Inferior parietal cortex (tissue), 1 donor: ENCODE results near the gene GSAP.

Experiments used
- DNase-seq: peaks from one replicate; pipeline ENCODE4 v3.0.0-alpha.2; 2016; ENCODE audit errors: extremely low spot score

The GSAP gene

DNA sequence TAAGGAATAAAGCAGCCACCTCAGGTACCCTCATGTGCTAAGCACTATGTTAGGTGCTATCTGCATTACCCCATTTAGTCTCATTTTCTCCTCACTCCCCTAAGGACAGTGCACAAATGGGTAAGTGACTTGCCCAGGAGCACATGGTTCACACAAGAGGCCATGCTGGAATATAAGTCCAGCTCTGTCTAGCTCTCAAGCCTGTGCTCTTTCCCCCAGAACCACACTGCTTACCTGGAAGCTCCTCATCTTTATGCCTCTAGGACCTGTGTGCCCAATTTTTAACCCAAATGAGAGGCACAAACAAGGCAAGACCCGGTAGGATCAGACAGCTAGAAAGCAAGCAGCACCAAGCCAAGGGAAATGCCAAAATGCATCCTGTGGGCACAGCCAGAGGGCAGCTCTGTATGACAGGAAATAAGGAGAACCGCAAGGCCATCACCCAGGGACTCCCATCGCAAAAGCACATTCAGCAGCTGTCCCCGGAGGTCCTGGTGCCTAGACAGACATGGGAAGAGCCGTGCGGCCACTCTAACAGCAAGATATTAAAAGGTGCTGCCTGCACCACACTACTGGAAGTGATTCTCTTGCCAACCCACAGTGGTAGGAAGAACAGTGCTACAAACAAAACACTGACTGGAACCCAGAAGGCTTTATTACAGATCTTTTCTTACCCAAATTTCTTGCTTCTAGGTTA is 88.1 kb downstream of the GSAP start:
- DNase-seq: no peak

DNA sequence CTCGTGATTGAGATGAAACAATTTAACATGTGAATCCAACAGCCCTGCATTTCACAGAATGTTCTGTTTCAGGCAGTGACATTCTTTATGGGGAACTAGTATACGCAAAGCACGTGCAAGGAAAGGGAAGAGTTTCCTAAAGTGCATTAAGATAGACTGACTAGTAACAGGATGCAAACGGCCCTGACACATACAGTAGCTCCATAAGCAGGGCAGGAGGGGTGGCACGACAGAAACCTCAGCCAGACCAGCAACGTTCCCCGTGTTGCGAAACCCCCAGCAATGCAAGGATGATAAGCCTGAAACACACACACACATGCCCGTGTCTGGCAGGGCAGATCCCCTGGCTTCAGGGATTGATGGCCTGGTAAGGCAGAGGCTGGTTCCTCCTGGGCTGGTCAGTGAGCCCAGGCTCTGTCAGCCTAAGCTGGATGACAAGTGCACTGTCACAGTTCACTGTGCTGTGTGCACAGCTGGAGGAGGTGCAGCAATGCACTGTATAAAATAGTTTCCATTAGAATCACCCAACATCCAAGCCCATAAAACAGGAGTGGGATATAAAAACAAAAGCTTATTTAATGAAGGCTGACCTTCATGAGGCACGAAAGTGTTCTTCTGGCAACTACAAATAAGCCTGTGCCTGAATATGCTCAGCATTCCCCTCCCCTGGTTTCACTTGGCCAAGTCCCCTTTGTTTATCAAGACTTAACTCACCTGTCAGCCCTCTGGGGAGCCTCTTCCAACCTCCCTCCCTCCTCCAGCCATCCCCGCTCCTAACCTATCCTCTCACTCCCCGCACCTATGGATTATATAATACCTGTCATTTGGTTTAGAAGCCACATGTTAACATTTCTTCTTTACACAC is 88.8 kb downstream of the GSAP start:
- no peak for DNase-seq

DNA sequence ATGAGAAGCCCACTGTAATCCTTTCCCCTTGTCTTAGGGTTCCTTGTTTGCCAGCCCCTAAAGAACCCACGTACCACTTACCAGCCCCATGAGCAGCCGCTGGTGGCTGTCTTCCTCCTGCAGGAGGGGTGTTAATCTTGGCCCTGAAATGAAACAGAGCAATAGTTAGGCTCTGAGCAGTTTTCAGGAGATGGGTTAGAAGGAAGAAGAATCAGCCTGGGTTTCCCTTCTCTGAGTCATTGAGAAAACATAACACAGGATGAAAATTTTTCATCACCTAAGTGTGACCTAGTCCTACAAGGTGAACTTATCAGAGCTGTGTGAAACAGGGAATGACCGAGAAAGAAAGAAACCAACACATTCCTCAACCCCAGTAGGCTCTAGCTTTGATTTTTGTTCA is 90.0 kb downstream of the GSAP start:
- no peak for DNase-seq

DNA sequence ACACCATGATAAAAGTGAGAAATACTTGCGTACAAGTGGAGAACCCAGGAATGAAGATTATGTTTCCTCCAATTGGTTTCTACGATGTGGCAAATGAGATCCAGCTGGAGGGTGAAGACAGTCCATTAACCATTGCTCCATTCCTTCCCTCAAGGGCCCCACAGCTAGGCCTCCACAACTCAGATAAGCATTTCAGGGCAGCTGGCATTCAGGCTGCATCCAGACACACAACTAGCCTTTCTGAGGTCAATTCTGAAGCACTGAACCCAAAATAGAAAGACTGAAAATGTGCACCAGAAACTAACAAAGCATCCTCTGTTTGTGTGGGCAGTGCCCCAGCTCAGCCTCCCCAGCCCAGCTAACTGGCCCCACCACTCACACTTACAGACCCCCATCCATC is 94.8 kb downstream of the GSAP start:
- no peak for DNase-seq

DNA sequence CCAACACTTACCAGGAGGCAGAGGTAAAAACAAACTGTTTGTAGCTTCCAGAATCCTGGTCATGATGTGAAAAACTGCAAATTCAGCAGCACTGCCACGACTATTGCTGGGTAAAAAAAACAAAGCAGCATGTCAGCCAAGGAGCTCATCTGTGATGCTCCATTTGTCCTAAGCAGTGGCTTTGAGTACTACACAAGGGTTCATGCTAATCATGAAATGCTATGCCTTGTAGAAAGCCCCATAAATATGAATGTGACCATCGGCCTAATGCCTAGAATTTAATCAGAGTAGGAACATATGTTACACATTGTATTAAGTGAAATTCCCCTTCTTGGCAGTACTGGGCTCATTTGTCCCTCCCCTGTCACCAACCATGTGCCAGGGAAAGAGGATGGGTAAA is 95.4 kb downstream of the GSAP start:
- no peak for DNase-seq

DNA sequence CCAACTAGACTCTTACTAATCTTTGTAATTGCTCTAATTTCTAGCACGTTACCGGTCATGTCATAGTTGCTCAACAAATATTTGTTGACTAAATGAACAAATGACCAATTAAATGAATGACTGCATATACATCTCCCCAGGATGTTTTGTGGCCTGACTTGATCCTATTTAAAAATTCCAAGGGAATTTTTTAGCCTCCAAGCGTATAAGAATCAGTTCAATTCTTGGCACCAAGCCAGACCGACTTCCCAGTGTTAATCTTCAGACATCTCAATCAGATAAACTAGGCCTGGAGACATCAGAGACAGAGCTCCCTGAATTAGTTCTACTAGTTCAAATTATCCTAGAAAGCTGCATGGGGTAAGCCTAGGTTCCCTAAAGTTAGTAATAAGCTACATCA is 96.0 kb downstream of the GSAP start:
- no peak for DNase-seq

DNA sequence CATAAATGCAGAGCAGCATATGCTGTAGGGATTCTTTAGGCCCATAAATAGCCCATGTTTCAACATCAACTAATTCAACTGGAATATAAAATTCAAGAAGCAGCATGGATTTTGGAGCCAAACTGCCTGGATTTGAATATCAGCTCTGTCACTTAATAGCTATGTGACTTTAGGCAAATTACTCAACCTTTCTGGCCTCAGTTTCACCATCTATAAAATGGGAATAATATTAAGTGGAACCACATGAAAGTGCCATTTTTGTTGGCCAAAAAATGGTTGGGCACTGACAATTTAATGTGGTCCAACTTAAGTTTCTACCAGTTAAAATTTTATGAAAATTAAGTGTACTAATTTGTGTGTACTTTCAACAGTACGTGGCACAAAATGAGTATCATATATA is 98.1 kb downstream of the GSAP start:
- no peak for DNase-seq

DNA sequence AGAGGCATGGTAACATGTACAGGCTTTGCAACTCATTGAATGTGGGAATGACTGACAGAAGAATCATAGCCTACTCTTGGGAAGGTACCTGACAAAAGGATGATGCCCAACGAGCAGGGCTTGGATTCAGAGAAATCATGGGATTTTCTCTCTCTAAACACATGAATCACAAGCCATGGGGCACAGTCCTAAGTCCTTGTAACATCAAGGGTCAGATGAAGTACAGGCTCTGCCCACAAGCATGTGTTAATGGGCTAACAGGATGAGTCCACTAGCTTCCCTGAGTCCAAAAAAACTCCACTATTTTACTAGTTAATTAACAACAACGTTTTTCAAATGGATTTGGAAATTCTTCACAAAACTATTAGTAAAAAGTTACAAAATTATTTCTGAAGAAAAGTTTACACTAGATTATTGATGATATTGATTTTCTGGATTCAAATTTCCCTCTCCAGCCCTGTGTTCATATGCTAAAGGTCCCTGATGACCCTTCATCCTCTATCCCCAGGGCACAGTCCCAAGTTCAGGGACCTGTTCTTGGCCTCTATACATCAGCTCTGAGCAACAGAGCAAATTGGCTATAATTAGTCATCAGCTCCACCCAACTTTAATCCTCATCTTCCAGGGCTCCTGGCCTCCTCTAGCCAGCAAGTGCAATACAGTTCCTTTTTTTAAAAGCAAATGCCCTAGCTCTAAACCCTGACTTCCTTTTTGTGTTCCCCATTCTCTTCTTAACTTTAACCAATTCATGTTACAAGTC is 99.8 kb downstream of the GSAP start:
- DNase-seq: no peak

DNA sequence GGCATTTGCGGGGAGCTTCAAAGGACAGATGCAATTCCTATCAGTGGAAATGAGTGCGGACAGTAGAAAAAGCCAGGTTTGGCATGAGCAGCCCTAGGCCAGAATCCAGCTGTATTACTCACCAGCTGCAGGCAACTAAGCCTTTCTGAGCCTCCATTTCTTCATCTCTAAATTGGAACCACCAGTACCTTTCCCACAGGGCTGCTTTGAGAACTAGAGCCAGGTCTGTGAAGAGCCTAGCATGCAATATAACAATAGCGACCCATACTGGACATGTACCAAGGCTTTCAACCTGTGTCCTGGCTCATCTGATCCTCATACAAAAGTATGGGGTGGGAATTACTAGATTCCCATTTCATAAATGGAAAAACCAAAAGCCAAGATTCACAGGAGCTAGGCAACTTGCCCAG is 101.0 kb downstream of the GSAP start:
- no peak for DNase-seq

DNA sequence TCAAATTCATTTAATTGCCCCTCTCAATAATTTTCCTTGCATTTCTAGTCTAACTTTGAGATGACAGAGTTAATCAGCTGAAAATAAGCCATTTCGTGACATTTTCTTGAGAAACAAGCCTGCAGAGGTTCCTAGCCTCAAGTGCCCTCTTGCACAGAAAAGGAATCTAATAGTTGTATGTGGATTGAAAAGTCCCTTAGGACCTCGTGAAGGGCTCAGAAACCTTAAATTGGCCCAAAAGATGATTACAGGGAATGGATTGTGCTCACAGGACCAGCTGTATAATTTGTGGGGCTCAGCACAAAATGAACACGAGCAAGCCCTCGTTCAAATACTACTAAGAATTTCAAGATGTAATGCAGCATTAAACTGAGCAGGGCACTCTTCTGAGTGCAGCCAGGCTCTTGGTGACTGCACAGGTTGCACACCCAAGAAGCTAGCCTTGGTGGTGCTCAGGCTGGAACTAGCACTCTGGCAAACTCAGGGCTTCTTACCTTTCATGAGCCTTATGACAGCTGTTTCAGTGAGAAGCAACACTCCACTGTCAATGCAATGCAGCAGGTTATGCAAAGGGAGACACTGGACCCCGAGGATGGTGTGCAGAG is 102.2 kb downstream of the GSAP start:
- no peak for DNase-seq

DNA sequence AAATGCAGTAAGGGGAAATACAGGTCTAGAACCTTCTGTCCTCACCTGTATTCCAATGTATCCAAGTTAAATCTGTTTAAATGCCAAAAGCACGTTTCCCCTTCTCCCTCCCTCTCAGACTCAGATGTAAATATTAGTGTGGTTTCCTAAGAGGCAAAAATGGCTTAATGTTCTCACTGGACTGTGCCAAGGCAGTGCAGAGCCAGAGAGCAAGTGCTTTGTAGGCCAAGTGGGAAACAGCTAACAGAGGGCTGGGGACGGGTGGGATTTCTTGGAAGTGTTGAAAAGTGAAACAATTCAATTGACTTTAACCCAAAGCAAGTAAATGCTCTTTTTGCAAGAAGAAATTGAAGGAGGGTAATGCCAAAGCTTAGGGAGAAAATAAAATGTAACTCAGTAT is 103.1 kb downstream of the GSAP start:
- no peak for DNase-seq

DNA sequence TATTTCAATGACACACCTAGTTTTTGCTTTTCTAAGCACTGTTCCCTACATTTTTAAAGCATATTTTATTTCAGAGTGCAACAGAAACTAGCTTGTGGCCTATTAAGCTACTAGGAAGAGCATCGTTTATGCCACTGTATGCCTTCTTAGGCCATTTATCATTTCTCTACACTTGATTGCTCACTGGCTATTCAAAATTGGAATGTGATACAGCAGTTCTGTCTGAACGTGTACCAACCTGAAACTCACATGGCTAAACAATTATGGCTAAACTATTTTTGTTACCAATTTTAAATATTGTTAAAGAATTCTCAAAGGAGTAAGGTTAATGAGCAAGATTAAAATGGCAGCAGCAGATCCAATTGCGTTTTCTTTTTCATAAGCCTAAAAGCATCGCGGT is 105.2 kb downstream of the GSAP start:
- DNase-seq: no peak

DNA sequence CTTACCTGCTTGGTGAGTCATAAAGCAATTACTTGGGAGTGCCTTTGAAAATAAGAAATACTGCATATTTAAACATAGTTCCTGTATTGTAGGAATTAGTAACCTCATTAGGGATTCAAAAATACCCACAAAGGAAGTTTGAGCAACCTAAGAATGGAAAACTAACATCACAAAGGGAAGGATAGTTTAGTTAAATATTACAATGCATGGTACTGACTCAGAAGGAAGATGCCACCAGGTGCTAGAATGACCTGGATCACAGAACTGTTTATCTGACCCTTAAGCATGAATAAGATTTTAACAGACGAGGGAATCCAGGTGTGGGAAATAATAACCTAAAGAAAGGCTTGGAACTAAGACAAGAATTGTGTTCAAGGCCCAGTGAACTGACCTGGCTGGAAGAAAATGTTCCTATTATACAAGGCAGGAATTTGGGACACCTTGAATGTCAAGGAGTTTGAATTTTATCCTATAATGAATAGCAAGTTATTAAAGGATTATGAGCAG is 106.4 kb downstream of the GSAP start:
- no peak for DNase-seq

DNA sequence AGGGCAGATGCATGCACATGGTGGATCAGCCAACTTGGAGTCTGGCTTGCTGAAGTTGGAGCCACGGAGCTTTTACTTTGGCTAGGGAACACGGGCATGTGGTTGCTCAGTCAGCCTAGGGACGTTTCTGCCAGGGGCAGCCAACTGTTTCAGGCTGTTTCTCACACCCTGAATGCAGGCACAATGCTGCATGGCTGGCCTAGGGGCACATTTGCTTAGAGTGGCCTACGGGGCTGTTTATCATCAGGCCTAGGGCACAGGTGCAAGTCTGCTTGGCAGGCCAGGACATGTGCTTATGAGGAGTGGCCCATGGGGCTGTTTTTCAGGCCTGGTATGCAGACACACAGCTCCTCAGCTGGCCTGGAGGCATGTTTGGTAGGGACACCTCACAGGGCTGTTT is 107.4 kb downstream of the GSAP start:
- DNase-seq: no peak

DNA sequence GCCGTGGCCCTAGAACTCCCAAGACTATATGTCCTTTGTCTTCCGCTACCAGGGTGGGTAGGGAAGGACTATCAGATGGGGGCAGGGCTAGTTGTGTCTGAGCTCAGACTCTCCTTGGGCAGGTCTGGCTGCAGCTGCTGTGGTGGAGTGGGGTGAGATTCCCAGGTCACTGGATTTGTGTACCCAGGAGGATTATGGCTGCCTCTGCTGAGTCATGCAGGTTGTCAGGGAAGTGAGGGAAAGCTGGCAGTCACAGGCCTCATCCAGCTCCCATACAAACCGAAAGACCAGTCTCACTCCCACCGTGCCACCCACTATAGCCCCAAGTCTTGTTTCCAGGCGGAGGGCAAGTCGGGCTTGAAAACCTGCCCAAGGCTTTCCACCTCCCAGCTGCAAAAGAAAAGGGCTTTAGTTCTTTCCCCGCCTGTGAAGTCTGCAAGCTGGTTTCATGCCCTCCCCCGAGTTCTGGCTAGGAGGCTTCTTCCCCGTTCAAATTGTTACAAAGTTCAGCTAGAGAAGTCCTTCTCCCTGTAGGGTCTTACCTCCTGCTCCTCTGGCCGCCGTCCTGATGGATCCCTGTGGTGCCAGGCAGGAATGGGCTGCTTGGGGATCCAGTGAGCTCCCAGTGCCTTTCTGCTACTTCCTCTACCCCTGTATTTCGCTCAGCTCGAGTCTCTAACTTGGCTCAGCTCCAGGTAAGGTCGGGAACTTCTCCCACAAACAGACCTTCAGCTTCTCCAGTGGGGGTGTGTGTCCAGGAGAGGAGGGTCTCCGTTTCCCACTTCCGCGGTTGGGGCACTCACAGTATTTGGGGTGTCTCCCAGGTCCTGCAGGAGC is 109.7 kb downstream of the GSAP start:
- no peak for DNase-seq

DNA sequence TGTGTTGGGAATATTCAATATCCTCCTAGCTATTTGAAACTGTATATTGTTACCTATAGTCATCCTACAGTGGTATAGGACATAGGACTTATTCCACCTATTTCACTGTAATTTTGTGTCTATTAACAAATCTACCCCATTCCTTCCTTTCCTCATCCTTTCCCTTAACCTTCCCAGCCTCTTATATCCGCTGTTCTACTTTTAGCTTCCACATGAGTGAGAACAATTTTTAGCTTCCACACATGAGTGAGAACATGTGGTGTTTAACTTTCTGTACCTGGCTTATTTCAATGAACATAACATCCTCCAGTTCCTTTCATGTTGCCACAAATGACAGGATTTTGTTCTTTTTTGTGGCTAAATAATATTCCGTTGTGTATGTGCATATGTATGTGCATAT is 120.6 kb downstream of the GSAP start:
- DNase-seq: no peak

DNA sequence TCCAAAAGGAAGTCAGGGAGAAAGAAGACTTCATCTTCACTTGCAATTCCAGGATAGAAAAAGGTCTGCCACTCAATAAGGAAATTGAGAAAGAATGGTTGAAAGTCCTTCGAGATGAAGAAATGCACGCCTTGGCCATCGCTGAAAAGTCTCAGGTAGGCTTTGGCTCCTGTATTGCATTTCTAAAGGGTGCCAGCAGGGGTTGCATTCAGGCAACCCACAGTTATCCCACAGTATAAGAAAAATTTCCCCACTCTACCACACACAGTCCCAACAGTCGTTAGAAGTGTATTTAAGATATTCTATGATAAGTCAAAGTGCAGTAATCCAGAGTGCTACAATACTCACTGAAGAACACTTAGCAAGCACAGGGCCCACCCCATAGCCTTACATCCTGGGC is 123.1 kb downstream of the GSAP start:
- DNase-seq: no peak

DNA sequence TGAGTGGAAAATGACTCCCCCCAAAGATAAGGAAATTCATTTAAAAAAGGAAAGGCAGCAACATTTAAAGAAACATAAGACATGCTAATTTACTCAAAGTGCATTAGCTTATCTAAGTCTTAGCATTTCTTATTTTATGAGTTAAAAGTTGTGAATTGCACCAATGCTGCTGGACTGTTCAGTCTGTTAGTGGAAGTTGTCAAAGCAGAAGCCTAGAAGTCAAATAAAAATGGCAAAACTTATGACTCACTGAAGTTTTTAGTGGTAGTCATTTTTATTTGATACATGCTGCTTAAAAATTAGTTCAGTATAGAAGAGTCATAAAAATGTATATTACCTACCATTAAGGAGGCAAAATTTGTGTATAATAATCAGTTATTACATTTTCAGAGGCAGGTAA is 125.7 kb downstream of the GSAP start:
- no peak for DNase-seq

DNA sequence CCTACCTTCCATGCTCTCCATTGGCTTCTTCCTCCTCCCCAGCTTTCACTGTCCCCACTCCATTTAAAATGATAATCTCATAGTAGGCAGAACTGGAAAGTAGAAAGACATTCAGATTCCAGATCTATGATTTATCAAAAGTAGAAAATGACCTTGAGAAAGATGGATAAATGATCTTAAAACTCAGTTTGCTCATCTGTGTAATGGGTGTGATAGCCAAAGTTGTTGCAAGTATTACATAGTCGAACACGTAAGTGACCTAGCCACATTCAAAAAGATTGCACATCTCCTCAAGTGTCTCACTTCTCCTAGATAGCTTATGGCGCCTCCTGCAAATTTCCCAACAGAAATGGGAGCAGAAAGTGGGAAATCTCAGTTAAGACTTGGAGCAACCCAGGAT is 126.8 kb downstream of the GSAP start:
- DNase-seq: no peak

DNA sequence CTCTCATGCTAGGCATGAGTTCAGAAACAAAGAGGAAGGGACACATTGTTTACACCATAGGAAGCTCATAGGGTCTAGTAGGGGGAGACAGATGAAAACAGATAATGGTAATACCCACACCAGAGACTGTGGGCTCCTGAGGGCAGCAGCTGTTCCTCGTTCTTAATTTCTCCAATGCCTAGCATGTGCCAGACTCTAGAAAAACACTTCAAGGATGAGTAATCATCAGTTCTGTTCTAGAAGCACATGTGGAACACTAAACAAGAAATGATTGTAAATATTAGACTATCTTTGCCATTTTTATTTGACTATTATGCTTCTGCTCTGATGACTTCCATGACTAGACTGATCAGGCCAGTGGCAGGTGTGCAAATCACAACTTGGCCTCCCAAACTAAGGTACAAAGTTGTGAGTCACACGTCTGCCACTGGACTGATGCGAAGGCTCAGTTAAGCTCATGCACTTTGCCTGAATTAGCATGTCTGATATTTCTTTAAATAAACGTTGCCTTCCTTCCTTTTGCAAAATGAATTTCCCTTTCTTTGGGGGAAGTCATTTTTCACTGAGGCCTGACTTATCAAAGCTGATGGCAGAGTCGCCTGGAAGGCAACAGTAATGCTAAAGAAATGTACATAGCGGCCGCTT is 127.4 kb downstream of the GSAP start:
- no peak for DNase-seq

DNA sequence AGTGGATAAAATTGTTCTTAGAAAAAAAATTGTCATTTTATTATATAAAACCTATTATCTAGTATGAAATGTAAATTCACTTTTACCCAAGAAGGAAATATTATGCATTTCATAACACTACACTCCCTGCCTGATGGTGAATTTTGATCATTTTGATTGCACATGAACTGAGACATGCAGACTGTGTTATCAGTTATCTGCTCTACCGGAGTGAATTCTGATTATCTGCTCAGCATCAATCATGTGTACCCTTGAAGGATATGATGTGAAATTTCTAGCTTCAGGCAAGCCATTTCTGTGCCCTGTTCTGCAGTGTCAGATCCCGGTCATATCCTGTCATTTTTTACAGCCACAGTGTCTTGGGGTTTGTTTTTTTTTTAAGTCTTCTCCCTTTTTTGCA is 131.5 kb downstream of the GSAP start:
- no peak for DNase-seq
